ENCODE results near the gene CLEC19A.

Gene CLEC19A

DNA sequence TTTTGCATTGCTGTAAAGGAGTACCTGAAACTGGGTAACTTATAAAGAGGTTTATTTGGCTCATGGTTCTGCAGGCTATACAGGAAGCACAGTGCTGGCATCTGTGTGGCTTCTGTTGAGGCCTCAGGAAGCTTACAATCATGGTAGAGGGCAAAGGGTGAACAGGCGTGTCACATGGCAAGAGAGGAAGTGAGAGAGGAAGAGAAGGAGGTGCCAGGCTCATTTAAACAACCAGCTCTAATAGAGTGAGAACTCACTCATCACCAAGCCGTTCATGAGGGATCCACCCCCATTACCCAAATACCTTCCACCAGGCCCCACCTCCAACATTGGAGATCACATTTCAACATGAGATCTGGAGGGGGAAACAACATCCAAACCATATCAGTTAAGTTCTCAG lies 16.4 kb upstream of the CLEC19A start:
- no peak for ATAC-seq
- TF ChIP-seq TSHZ2 (CRISPR knock-in tag; IDR thresholded peaks at IDR 0.05) (no peak), CSDC2 (CRISPR knock-in tag; IDR thresholded peaks at IDR 0.05) (no peak), TOX (CRISPR knock-in tag; IDR thresholded peaks at IDR 0.05; ENCODE audit: borderline replicate concordance) (no peak), ZNF70 (CRISPR knock-in tag; IDR thresholded peaks at IDR 0.05) (no peak), ZNF8 (CRISPR knock-in tag; IDR thresholded peaks at IDR 0.05) (no peak), ZNF565 (CRISPR knock-in tag; conservative IDR thresholded peaks at IDR 0.05; ENCODE audit: low read depth) (no peak), RARB (CRISPR knock-in tag; IDR thresholded peaks at IDR 0.05) (no peak), GLIS3 (CRISPR knock-in tag; IDR thresholded peaks at IDR 0.05) (no peak), TCF4 (CRISPR knock-in tag; IDR thresholded peaks at IDR 0.05; ENCODE audit: borderline replicate concordance) (no peak), ARNTL (CRISPR knock-in tag; IDR thresholded peaks at IDR 0.05; ENCODE audit: borderline replicate concordance, low read depth) (no peak), ISL1 (CRISPR knock-in tag; IDR thresholded peaks at IDR 0.05) (no peak), SNAI2 (CRISPR knock-in tag; IDR thresholded peaks at IDR 0.05) (no peak), ZFP3 (CRISPR knock-in tag; IDR thresholded peaks at IDR 0.05) (no peak), ZFP30 (CRISPR knock-in tag; IDR thresholded peaks at IDR 0.05) (no peak)
- TF ChIP-seq, protein P1, sequence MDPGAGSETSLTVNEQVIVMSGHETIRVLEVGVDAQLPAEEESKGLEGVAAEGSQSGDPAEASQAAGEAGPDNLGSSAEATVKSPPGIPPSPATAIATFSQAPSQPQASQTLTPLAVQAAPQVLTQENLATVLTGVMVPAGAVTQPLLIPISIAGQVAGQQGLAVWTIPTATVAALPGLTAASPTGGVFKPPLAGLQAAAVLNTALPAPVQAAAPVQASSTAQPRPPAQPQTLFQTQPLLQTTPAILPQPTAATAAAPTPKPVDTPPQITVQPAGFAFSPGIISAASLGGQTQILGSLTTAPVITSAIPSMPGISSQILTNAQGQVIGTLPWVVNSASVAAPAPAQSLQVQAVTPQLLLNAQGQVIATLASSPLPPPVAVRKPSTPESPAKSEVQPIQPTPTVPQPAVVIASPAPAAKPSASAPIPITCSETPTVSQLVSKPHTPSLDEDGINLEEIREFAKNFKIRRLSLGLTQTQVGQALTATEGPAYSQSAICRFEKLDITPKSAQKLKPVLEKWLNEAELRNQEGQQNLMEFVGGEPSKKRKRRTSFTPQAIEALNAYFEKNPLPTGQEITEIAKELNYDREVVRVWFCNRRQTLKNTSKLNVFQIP (CRISPR knock-in tag; IDR thresholded peaks at IDR 0.05; ENCODE audit: borderline replicate concordance, low read depth), result no peak

GRCh38 chr16:19274165-19274797 lies 11.2 kb upstream of the CLEC19A start:
- TF ChIP-seq GLIS3 (CRISPR knock-in tag; IDR thresholded peaks at IDR 0.05), result no peak
- TF ChIP-seq TCF4 (CRISPR knock-in tag; IDR thresholded peaks at IDR 0.05; ENCODE audit: borderline replicate concordance), result no peak
- TF ChIP-seq CSDC2 (CRISPR knock-in tag; IDR thresholded peaks at IDR 0.05), result no peak

GRCh38 chr16:19278403-19278802 lies 7.1 kb upstream of the CLEC19A start:
- no peak for ATAC-seq
- no peak for TF ChIP-seq TCF4 (CRISPR knock-in tag; IDR thresholded peaks at IDR 0.05; ENCODE audit: borderline replicate concordance)
- no peak for TF ChIP-seq CSDC2 (CRISPR knock-in tag; IDR thresholded peaks at IDR 0.05)
- no peak for TF ChIP-seq TOX (CRISPR knock-in tag; IDR thresholded peaks at IDR 0.05; ENCODE audit: borderline replicate concordance)
- TF ChIP-seq ESRRG (CRISPR knock-in tag; IDR thresholded peaks at IDR 0.05), result no peak
- TF ChIP-seq TSHZ2 (CRISPR knock-in tag; IDR thresholded peaks at IDR 0.05), result no peak
- TF ChIP-seq ZNF70 (CRISPR knock-in tag; IDR thresholded peaks at IDR 0.05), result no peak
- TF ChIP-seq, protein P2, sequence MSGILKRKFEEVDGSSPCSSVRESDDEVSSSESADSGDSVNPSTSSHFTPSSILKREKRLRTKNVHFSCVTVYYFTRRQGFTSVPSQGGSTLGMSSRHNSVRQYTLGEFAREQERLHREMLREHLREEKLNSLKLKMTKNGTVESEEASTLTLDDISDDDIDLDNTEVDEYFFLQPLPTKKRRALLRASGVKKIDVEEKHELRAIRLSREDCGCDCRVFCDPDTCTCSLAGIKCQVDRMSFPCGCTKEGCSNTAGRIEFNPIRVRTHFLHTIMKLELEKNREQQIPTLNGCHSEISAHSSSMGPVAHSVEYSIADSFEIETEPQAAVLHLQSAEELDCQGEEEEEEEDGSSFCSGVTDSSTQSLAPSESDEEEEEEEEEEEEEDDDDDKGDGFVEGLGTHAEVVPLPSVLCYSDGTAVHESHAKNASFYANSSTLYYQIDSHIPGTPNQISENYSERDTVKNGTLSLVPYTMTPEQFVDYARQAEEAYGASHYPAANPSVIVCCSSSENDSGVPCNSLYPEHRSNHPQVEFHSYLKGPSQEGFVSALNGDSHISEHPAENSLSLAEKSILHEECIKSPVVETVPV (CRISPR knock-in tag; IDR thresholded peaks at IDR 0.05), result no peak
- TF ChIP-seq, protein P3, sequence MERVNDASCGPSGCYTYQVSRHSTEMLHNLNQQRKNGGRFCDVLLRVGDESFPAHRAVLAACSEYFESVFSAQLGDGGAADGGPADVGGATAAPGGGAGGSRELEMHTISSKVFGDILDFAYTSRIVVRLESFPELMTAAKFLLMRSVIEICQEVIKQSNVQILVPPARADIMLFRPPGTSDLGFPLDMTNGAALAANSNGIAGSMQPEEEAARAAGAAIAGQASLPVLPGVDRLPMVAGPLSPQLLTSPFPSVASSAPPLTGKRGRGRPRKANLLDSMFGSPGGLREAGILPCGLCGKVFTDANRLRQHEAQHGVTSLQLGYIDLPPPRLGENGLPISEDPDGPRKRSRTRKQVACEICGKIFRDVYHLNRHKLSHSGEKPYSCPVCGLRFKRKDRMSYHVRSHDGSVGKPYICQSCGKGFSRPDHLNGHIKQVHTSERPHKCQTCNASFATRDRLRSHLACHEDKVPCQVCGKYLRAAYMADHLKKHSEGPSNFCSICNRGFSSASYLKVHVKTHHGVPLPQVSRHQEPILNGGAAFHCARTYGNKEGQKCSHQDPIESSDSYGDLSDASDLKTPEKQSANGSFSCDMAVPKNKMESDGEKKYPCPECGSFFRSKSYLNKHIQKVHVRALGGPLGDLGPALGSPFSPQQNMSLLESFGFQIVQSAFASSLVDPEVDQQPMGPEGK (CRISPR knock-in tag; IDR thresholded peaks at IDR 0.05; ENCODE audit: borderline replicate concordance), result no peak
- TF ChIP-seq ZNF8 (CRISPR knock-in tag; IDR thresholded peaks at IDR 0.05), result no peak
- TF ChIP-seq SNAI2 (CRISPR knock-in tag; IDR thresholded peaks at IDR 0.05), result no peak
- TF ChIP-seq RARB (CRISPR knock-in tag; IDR thresholded peaks at IDR 0.05), result no peak
- TF ChIP-seq ZFP3 (CRISPR knock-in tag; IDR thresholded peaks at IDR 0.05), result no peak
- no peak for TF ChIP-seq GLIS3 (CRISPR knock-in tag; IDR thresholded peaks at IDR 0.05)
- no peak for TF ChIP-seq BACH2 (CRISPR knock-in tag; IDR thresholded peaks at IDR 0.05; ENCODE audit: borderline replicate concordance)
- TF ChIP-seq, protein P1 (CRISPR knock-in tag; IDR thresholded peaks at IDR 0.05; ENCODE audit: borderline replicate concordance, low read depth), result no peak
- no peak for TF ChIP-seq PPARA (CRISPR knock-in tag; IDR thresholded peaks at IDR 0.05; ENCODE audit: borderline replicate concordance)
- no peak for TF ChIP-seq ZFP30 (CRISPR knock-in tag; IDR thresholded peaks at IDR 0.05)
- no peak for TF ChIP-seq ARNTL (CRISPR knock-in tag; IDR thresholded peaks at IDR 0.05; ENCODE audit: borderline replicate concordance, low read depth)
- no peak for TF ChIP-seq CREB5 (CRISPR knock-in tag; IDR thresholded peaks at IDR 0.05; ENCODE audit: low read depth)
- no peak for TF ChIP-seq ISL1 (CRISPR knock-in tag; IDR thresholded peaks at IDR 0.05)

More at GRCh38 chr16:19274165-19274797, 11.2 kb upstream of the CLEC19A start:
- ATAC-seq, result no peak

All from SK-N-SH treated with all-trans-retinoic acid at 6 μM for 48 hours (cell line).